IMR-90 (cell line): ENCODE data around the gene ADCY5. TPM values are rescaled to one million over a fixed set of nuclear protein-coding genes. Genes with fewer than 3 reads are reported as not detected.

Source experiments
- ATAC-seq: fragments of 200-7000 bp; cut with Tn5 transposase; 2 replicates; pipeline ENCODE4 v1.9.1; 2020; ENCODE audit warnings: low read depth, mild to moderate bottlenecking, moderate library complexity
- BruUV-seq: library from RNA; stranded (reverse); fragments of 400-500 nt; replicated peaks from 2 replicates; lab custom pipeline; 2021; lab: Mats Ljungman, UMichigan
- CTCF ChIA-PET: fragments of 300-600 bp; formaldehyde crosslinking; extraction: SDS; loops from one replicate; lab custom pipeline; 2021; ENCODE audit warnings: antibody characterized with exemption; lab: Yijun Ruan, JAX
- POLR2A ChIA-PET: fragments of 300-600 bp; sonication (Branson Sonifier 250); formaldehyde crosslinking; loops from one replicate; lab custom pipeline; 2022; ENCODE audit warnings: antibody characterized with exemption; ENCODE audit not compliant: unreplicated experiment; lab: Charles Lee
- DNase-seq: peaks from one replicate; pipeline ENCODE4 v3.0.0; 2013
- H2AFZ ChIP-seq: replicated peaks from 2 replicates; pipeline ENCODE3; 2013; ENCODE audit warnings: low read length, mild to moderate bottlenecking; ENCODE audit not compliant: poor library complexity
- H2AK5ac ChIP-seq: 2 replicates; pipeline ENCODE4 v1.6.1; 2013; ENCODE audit warnings: low read depth, low read length, inconsistent platforms
- H2AK9ac ChIP-seq: replicated peaks from 2 replicates; pipeline ENCODE3; 2013; ENCODE audit warnings: mild to moderate bottlenecking, low read depth, low read length, moderate library complexity; ENCODE audit not compliant: poor library complexity
- H2BK120ac ChIP-seq: 2 replicates; pipeline ENCODE4 v1.6.1; 2013; ENCODE audit warnings: low read depth, low read length, inconsistent platforms
- H2BK15ac ChIP-seq: 3 replicates; pipeline ENCODE4 v1.6.1; 2013; ENCODE audit warnings: low read depth, low read length, inconsistent platforms
- H2BK20ac ChIP-seq: 2 replicates; pipeline ENCODE4 v1.6.1; 2013; ENCODE audit warnings: low read depth, mild to moderate bottlenecking, inconsistent platforms, low read length, moderate library complexity
- H2BK5ac ChIP-seq: 2 replicates; pipeline ENCODE4 v1.6.1; 2013; ENCODE audit warnings: mild to moderate bottlenecking, low read depth, low read length, inconsistent platforms; ENCODE audit not compliant: poor library complexity, severe bottlenecking
- H3K14ac ChIP-seq: replicated peaks from 2 replicates; pipeline ENCODE4 v1.6.1; 2013; ENCODE audit warnings: low read depth, low read length, inconsistent platforms
- H3K18ac ChIP-seq: 2 replicates; pipeline ENCODE4 v1.6.1; 2013; ENCODE audit warnings: low read depth, low read length, control low read depth
- H3K23ac ChIP-seq: 2 replicates; pipeline ENCODE4 v1.6.1; 2013; ENCODE audit warnings: low read depth, low read length, inconsistent platforms
- H3K27ac ChIP-seq: 2 replicates; pipeline ENCODE4 v1.5.1; 2013; ENCODE audit warnings: mild to moderate bottlenecking, control low read depth, low read length; ENCODE audit not compliant: insufficient read depth
- H3K27me3 ChIP-seq: 2 replicates; pipeline ENCODE4 v1.6.1; 2013; ENCODE audit warnings: low read length; ENCODE audit not compliant: control insufficient read depth, insufficient read depth
- H3K36me3 ChIP-seq: 2 replicates; pipeline ENCODE4 v1.6.1; 2013; ENCODE audit warnings: low read length, mixed read lengths; ENCODE audit not compliant: control insufficient read depth, insufficient read depth
- H3K4ac ChIP-seq: 2 replicates; pipeline ENCODE4 v1.6.1; 2013; ENCODE audit warnings: low read depth, low read length, inconsistent platforms
- H3K4me1 ChIP-seq: 2 replicates; pipeline ENCODE4 v1.6.1; 2013; ENCODE audit warnings: low read length, mixed read lengths; ENCODE audit not compliant: control insufficient read depth, insufficient read depth
- H3K4me2 ChIP-seq: 2 replicates; pipeline ENCODE4 v1.6.1; 2013; ENCODE audit warnings: low read depth, mild to moderate bottlenecking, control low read depth, low read length, moderate library complexity
- H3K4me3 ChIP-seq: 2 replicates; pipeline ENCODE4 v1.5.1; 2013; ENCODE audit warnings: low read depth, mild to moderate bottlenecking, control low read depth, low read length, moderate library complexity; ENCODE audit not compliant: insufficient read depth
- H3K56ac ChIP-seq: 2 replicates; pipeline ENCODE4 v1.6.1; 2013; ENCODE audit warnings: low read length, inconsistent platforms; ENCODE audit not compliant: insufficient read depth; ENCODE audit errors: extremely low read depth
- H3K79me1 ChIP-seq, 2 experiments: 2 replicates each; pipeline ENCODE4 v1.6.1; 2013; ENCODE audit warnings: low read length in 2 of 2, inconsistent platforms in 1 of 2, low read depth in 1 of 2
- H3K9ac ChIP-seq: 2 replicates; pipeline ENCODE4 v1.6.1; 2013; ENCODE audit warnings: low read depth, low read length, control low read depth
- H3K9me1 ChIP-seq: 2 replicates; pipeline ENCODE4 v1.6.1; 2013; ENCODE audit warnings: low read length, inconsistent platforms; ENCODE audit not compliant: insufficient read depth
- H3K9me3 ChIP-seq: 2 replicates; pipeline ENCODE4 v1.6.1; 2013; ENCODE audit warnings: low read length; ENCODE audit not compliant: control insufficient read depth, insufficient read depth
- H4K20me1 ChIP-seq: 2 replicates; pipeline ENCODE4 v1.6.1; 2013; ENCODE audit warnings: low read length, inconsistent platforms; ENCODE audit not compliant: insufficient read depth
- H4K5ac ChIP-seq: 2 replicates; pipeline ENCODE4 v1.6.1; 2013; ENCODE audit warnings: mild to moderate bottlenecking, low read depth, low read length, control low read depth
- H4K8ac ChIP-seq, 2 experiments: 2 replicates each; pipeline ENCODE4 v1.6.1; 2013; ENCODE audit warnings: low read depth in 2 of 2, low read length in 2 of 2, control low read depth in 1 of 2, inconsistent platforms in 1 of 2
- H4K91ac ChIP-seq: 2 replicates; pipeline ENCODE4 v1.6.1; 2013; ENCODE audit warnings: low read depth, low read length, inconsistent platforms; ENCODE audit not compliant: insufficient read depth
- BHLHE40 ChIP-seq: fragments of 150-350 bp; IDR thresholded peaks from 2 replicates; pipeline ENCODE4 v1.6.1; 2016; ENCODE audit warnings: mild to moderate bottlenecking, low read depth, low read length
- CEBPB ChIP-seq: IDR thresholded peaks from 2 replicates; pipeline ENCODE4 v1.6.1; 2012; ENCODE audit warnings: low read depth, low read length, improper control_type of control experiment
- CHD1 ChIP-seq: IDR thresholded peaks from 2 replicates; pipeline ENCODE4 v1.6.1; 2012; ENCODE audit warnings: low read depth, low read length, improper control_type of control experiment
- CTCF ChIP-seq: conservative IDR thresholded peaks from 2 replicates; pipeline ENCODE4 v1.5.1; 2012; ENCODE audit warnings: mild to moderate bottlenecking, low read depth, low read length, improper control_type of control experiment
- ELK1 ChIP-seq: fragments of 150-350 bp; IDR thresholded peaks from 2 replicates; pipeline ENCODE4 v1.6.1; 2016; ENCODE audit warnings: low read depth, mild to moderate bottlenecking, low read length, moderate library complexity, borderline replicate concordance
- FOS ChIP-seq: fragments of 150-350 bp; IDR thresholded peaks from 2 replicates; pipeline ENCODE4 v1.6.1; 2016; ENCODE audit warnings: low read depth, low read length
- MAFK ChIP-seq: IDR thresholded peaks from 2 replicates; pipeline ENCODE4 v1.6.1; 2012; ENCODE audit warnings: low read depth, low read length, improper control_type of control experiment
- MAZ ChIP-seq: IDR thresholded peaks from 2 replicates; pipeline ENCODE4 v1.6.1; 2012; ENCODE audit warnings: low read depth, mild to moderate bottlenecking, low read length, improper control_type of control experiment, moderate library complexity, borderline replicate concordance
- MXI1 ChIP-seq: IDR thresholded peaks from 2 replicates; pipeline ENCODE4 v1.6.1; 2012; ENCODE audit warnings: low read depth, mild to moderate bottlenecking, low read length, moderate library complexity, borderline replicate concordance
- NFE2L2 ChIP-seq: fragments of 150-350 bp; IDR thresholded peaks from 2 replicates; pipeline ENCODE4 v1.6.1; 2016; ENCODE audit warnings: low read depth, mild to moderate bottlenecking, low read length
- POLR2A ChIP-seq: IDR thresholded peaks from 2 replicates; pipeline ENCODE4 v1.6.1; 2012; ENCODE audit warnings: mild to moderate bottlenecking, low read depth, low read length
- RAD21 ChIP-seq: IDR thresholded peaks from 2 replicates; pipeline ENCODE4 v1.6.1; 2012; ENCODE audit warnings: low read length, improper control_type of control experiment
- RCOR1 ChIP-seq: IDR thresholded peaks from 2 replicates; pipeline ENCODE4 v1.6.1; 2012; ENCODE audit warnings: mild to moderate bottlenecking, low read length, improper control_type of control experiment; ENCODE audit not compliant: insufficient replicate concordance
- RFX5 ChIP-seq: IDR thresholded peaks from 2 replicates; pipeline ENCODE4 v1.8.0; 2012; ENCODE audit warnings: low read depth, mild to moderate bottlenecking, low read length, moderate library complexity
- SMC3 ChIP-seq: fragments of 150-350 bp; IDR thresholded peaks from 2 replicates; pipeline ENCODE4 v1.6.1; 2016; ENCODE audit warnings: low read depth, mild to moderate bottlenecking, antibody characterized with exemption, low read length, moderate library complexity
- USF2 ChIP-seq: fragments of 150-350 bp; IDR thresholded peaks from 2 replicates; pipeline ENCODE4 v1.6.1; 2017; ENCODE audit warnings: mild to moderate bottlenecking, antibody characterized with exemption, low read length, low read depth
- WGBS, 2 experiments: methylation state at CpG; one replicate each; pipeline versions ENCODE4 v1.1.5 to v1.1.7; 2013; ENCODE audit warnings: missing lambda C conversion rate in 2 of 2; ENCODE audit not compliant: insufficient read length in 1 of 2; ENCODE audit errors: extremely low coverage in 2 of 2; 5-methylcytosine and 5-hydroxymethylcytosine counted together
- dilution Hi-C: fragments of 300-500 bp; cut with HindIII; formaldehyde crosslinking; loops from one replicate; pipeline ENCODE4 v1.14.3; 2018; ENCODE audit warnings: low sequenced_read_pairs; ENCODE audit not compliant: unreplicated experiment
- in situ Hi-C: fragments of 300-500 bp; cut with MboI; formaldehyde crosslinking; loops from 3 replicates; pipeline ENCODE4 v1.14.3; 2019; ENCODE audit warnings: low sequenced_read_pairs, inconsistent platforms, mixed read lengths
- intact Hi-C: fragments of 100-400 bp; cut with micrococcal nuclease; formaldehyde crosslinking; loops from 2 replicates; pipeline ENCODE4 v1.10.0; 2022
- polyA plus RNA-seq, 3 experiments: library from polyadenylated mRNA; depleted of rRNA; stranded (reverse); fragments of >200 nt; gene quantifications; 2 replicates each; pipeline ENCODE4 v1.2.3, GENCODE V29; 2012; ENCODE audit warnings: low replicate concordance in 1 of 3
- total RNA-seq: library from RNA; depleted of rRNA; stranded (reverse); fragments of >200 nt; gene quantifications from 2 replicates; pipeline ENCODE4 v1.2.3, GENCODE V29; 2012

ADCY5 gene
- total and polyA plus RNA-seq, 2 of the 4 experiments (the other 2 are of a cell fraction), result 0.14 to 0.18 TPM

- Histone ChIP-seq H3K36me3 (no peaks in the 10 kb centered on the region), H2AK5ac (no peak overlapping the region), H2BK20ac (no peak overlapping the region), H3K4ac (no peak overlapping the region), H2BK120ac (no peak overlapping the region), H3K4me3 (no peak overlapping the region), H2BK5ac (no peak overlapping the region), H3K23ac (no peak overlapping the region), H3K4me2 (no peak overlapping the region), H3K9me1 (no peaks in the 10 kb centered on the region; the same call in 1 of the 2 replicates), H4K5ac (no peak overlapping the region), H2AK9ac (no peak overlapping the region), H3K27ac (no peak overlapping the region), H4K20me1 (no peaks in the 10 kb centered on the region), H3K79me1 (no peaks in the 10 kb centered on the region), H3K4me1 (no peaks in the 10 kb centered on the region; the same call in 1 of the 2 replicates), H3K9ac (no peak overlapping the region), H2BK15ac (no peak overlapping the region), H3K56ac (no peak overlapping the region), H3K27me3 (peaks cover 73% of the 10 kb centered on the region), H4K91ac (no peak overlapping the region), H3K9me3 (no peaks in the 10 kb centered on the region), H2AFZ (no peak overlapping the region), H4K8ac (no peak overlapping the region), H3K18ac (no peak overlapping the region), H3K14ac (no peak overlapping the region)
- CTCF ChIA-PET, result no interaction called here
- intact Hi-C loops, result no loop called here
- no TSS peak for BruUV-seq
- POLR2A ChIA-PET, result no interaction called here
- dilution Hi-C loops, result no loop called here
- DNase-seq, result no peak
- no peak for ATAC-seq
- in situ Hi-C loops, result no loop called here
- WGBS, 2 experiments, result no CpG with 5 or more reads among the region's 14 CpGs
- no peak for TF ChIP-seq BHLHE40
- TF ChIP-seq RCOR1, result no peak
- no peak for TF ChIP-seq ELK1
- TF ChIP-seq CEBPB, result no peak
- no peak for TF ChIP-seq RAD21
- no peak for TF ChIP-seq POLR2A
- no peak for TF ChIP-seq MXI1
- no peak for TF ChIP-seq USF2
- TF ChIP-seq MAFK, result no peak
- TF ChIP-seq RFX5, result no peak
- TF ChIP-seq CTCF, result no peak
- no peak for TF ChIP-seq MAZ
- no peak for TF ChIP-seq SMC3
- TF ChIP-seq FOS, result no peak
- TF ChIP-seq NFE2L2, result no peak
- no peak for TF ChIP-seq CHD1
Measured at GRCh38 chr3:123317716-123318115, 131.2 kb downstream of the ADCY5 start.
